Keratinocyte (primary cell): ENCODE measurements around the gene MVP. TPM values are rescaled to one million over a fixed set of nuclear protein-coding genes. Genes with fewer than 3 reads are reported as not detected.

Experiments used
- DNase-seq: peaks from one replicate; pipeline ENCODE4 v3.0.0-alpha.2; 2011; ENCODE audit warnings: low read depth, missing footprints, low spot score
- FAIRE-seq: peaks from 2 replicates; lab custom pipeline; 2011; peaks lifted over from hg19 to GRCh38; lab: Jason Lieb, UNC
- H2AFZ ChIP-seq: 2 replicates; pipeline ENCODE4 v1.6.0; 2012; ENCODE audit warnings: low read length, control low read depth, inconsistent platforms; ENCODE audit not compliant: control insufficient read depth
- H3K27ac ChIP-seq: 2 replicates; pipeline ENCODE4 v1.5.1; 2011; ENCODE audit warnings: low read length; ENCODE audit not compliant: control insufficient read depth, insufficient read depth
- H3K27me3 ChIP-seq: 3 replicates; pipeline ENCODE4 v1.6.0; 2011; ENCODE audit warnings: low read length; ENCODE audit not compliant: control insufficient read depth, insufficient read depth; ENCODE audit errors: extremely low read depth
- H3K36me3 ChIP-seq, 2 experiments: 2 replicates in 1 of 2; 3 replicates in 1 of 2; pipeline ENCODE4 v1.5.1; 2011; ENCODE audit warnings: low read length in 2 of 2, mild to moderate bottlenecking in 1 of 2; ENCODE audit not compliant: control insufficient read depth in 2 of 2, insufficient read depth in 2 of 2; ENCODE audit errors: extremely low read depth in 1 of 2
- H3K4me1 ChIP-seq: 3 replicates; pipeline ENCODE4 v1.5.1; 2011; ENCODE audit warnings: low read length; ENCODE audit not compliant: control insufficient read depth, insufficient read depth; ENCODE audit errors: extremely low read depth
- H3K4me2 ChIP-seq: 3 replicates; pipeline ENCODE4 v1.6.0; 2011; ENCODE audit warnings: low read depth, low read length; ENCODE audit not compliant: control insufficient read depth, insufficient read depth; ENCODE audit errors: extremely low read depth
- H3K4me3 ChIP-seq, 3 experiments: fragments of 200-600 bp in 1 of 3; sonication (generic) in 1 of 3; 2 replicates in 2 of 3; 3 replicates in 1 of 3; pipeline ENCODE4 v1.5.1; 2011 to 2016; ENCODE audit warnings: low read length in 3 of 3, mild to moderate bottlenecking in 3 of 3, control low read depth in 2 of 3, inconsistent platforms in 1 of 3, low read depth in 1 of 3, mixed read lengths in 1 of 3, mixed run types in 1 of 3, moderate library complexity in 1 of 3; ENCODE audit not compliant: control insufficient read depth in 2 of 3, insufficient read depth in 2 of 3; ENCODE audit errors: extremely low read depth in 1 of 3
- H3K79me2 ChIP-seq: 2 replicates; pipeline ENCODE4 v1.6.0; 2012; ENCODE audit warnings: low read length; ENCODE audit not compliant: control insufficient read depth, insufficient read depth
- H3K9ac ChIP-seq: 3 replicates; pipeline ENCODE4 v1.6.0; 2011; ENCODE audit warnings: low read length; ENCODE audit not compliant: control insufficient read depth, insufficient read depth; ENCODE audit errors: extremely low read depth
- H3K9me1 ChIP-seq: 3 replicates; pipeline ENCODE4 v1.6.0; 2011; ENCODE audit warnings: low read length; ENCODE audit not compliant: control insufficient read depth, insufficient read depth; ENCODE audit errors: extremely low read depth
- H3K9me3 ChIP-seq: 2 replicates; pipeline ENCODE4 v1.5.1; 2012; ENCODE audit warnings: low read depth, low read length; ENCODE audit not compliant: control insufficient read depth
- H4K20me1 ChIP-seq: 3 replicates; pipeline ENCODE4 v1.6.0; 2011; ENCODE audit warnings: low read length; ENCODE audit not compliant: control insufficient read depth, insufficient read depth; ENCODE audit errors: extremely low read depth
- CTCF ChIP-seq, 3 experiments: IDR thresholded peaks in 1 of 3; conservative IDR thresholded peaks in 1 of 3; optimal IDR thresholded peaks in 1 of 3; 2 replicates in 2 of 3; 3 replicates in 1 of 3; pipeline versions ENCODE3 to v1.5.1; 2011; ENCODE audit warnings: low read length in 3 of 3, mild to moderate bottlenecking in 3 of 3, moderate library complexity in 2 of 3, control low read depth in 1 of 3, inconsistent platforms in 1 of 3; ENCODE audit not compliant: insufficient read depth in 2 of 3; ENCODE audit errors: extremely low read depth in 1 of 3
- EZH2 ChIP-seq: IDR thresholded peaks from one replicate; pipeline ENCODE4 v1.6.1; 2012; ENCODE audit warnings: inconsistent platforms, mild to moderate bottlenecking, low read length, moderate library complexity
- dilution Hi-C: fragments of 300-500 bp; cut with MboI; formaldehyde crosslinking; loops from one replicate; pipeline ENCODE4 v1.7.0; 2020; ENCODE audit warnings: low sequenced_read_pairs; ENCODE audit not compliant: extremely low pct_ligation_motif_present
- polyA plus RNA-seq, 5 experiments: library from polyadenylated mRNA; depleted of rRNA in 3 of 5; stranded (reverse) in 3 of 5; stranded (forward) in 1 of 5; unstranded in 1 of 5; fragments of >200 nt; gene quantifications; 1 replicate in 1 of 5; 2 replicates in 3 of 5; 3 replicates in 1 of 5; pipeline versions ENCODE4 v1.2.1 to v1.2.3, GENCODE V29; 2011 to 2012; ENCODE audit warnings: missing spikeins in 2 of 5, low read depth in 1 of 5, low replicate concordance in 1 of 5

The MVP gene
- polyA plus RNA-seq, 1 donor (not counting 4 experiments of a cell fraction or from before 2014, with no cell fraction given), result 148 TPM

- H3K4me1 ChIP-seq, result peaks cover 4% of the 10 kb centered on the region
- H4K20me1 ChIP-seq, result no peaks in the 10 kb centered on the region
- no peak overlapping the region for H3K4me2 ChIP-seq
- H3K27ac ChIP-seq, result no peak overlapping the region
- H3K27me3 ChIP-seq, result no peaks in the 10 kb centered on the region
- H2AFZ ChIP-seq, result no peak overlapping the region
- no peaks in the 10 kb centered on the region for H3K9me3 ChIP-seq
- dilution Hi-C loops, result no loop called here
- H3K4me3 ChIP-seq, result no peak overlapping the region
- no peak for DNase-seq
- FAIRE-seq, result no peak
- TF ChIP-seq EZH2, result no peak
- TF ChIP-seq CTCF (optimal IDR thresholded peaks at IDR 0.05 in 1 of 3, IDR thresholded peaks at IDR 0.05 in 1 of 3, conservative IDR thresholded peaks at IDR 0.05 in 1 of 3; ENCODE audit: extremely low read depth in 1 of 3, insufficient read depth in 2 of 3, low read length in 3 of 3), result no peak
- peaks cover 2% of the 10 kb centered on the region for H3K9me1 ChIP-seq
- H3K36me3 ChIP-seq, result peaks cover 9 to 13% of the 10 kb centered on the region in 2 experiments
- no peak overlapping the region for H3K9ac ChIP-seq
- peaks cover 8% of the 10 kb centered on the region for H3K79me2 ChIP-seq
Observed at GRCh38 chr16:29858149-29858849, 38.0 kb downstream of the MVP start.

- no peaks in the 10 kb centered on the region for H3K9me3 ChIP-seq
- no peak overlapping the region for H3K4me3 ChIP-seq
- H3K27ac ChIP-seq, result no peak overlapping the region
- H3K4me1 ChIP-seq, result peaks cover 6% of the 10 kb centered on the region
- peaks cover 9 to 13% of the 10 kb centered on the region in 2 experiments for H3K36me3 ChIP-seq
- no peak overlapping the region for H3K9ac ChIP-seq
- peaks cover 8% of the 10 kb centered on the region for H3K79me2 ChIP-seq
- H4K20me1 ChIP-seq, result no peaks in the 10 kb centered on the region
- H3K27me3 ChIP-seq, result no peaks in the 10 kb centered on the region
- DNase-seq (no peak), FAIRE-seq (no peak)
- dilution Hi-C loops, result no loop called here
- H2AFZ ChIP-seq, result no peak overlapping the region
- H3K4me2 ChIP-seq, result no peak overlapping the region
- peaks cover 2% of the 10 kb centered on the region for H3K9me1 ChIP-seq
- TF ChIP-seq CTCF (optimal IDR thresholded peaks at IDR 0.05 in 1 of 3, IDR thresholded peaks at IDR 0.05 in 1 of 3, conservative IDR thresholded peaks at IDR 0.05 in 1 of 3; ENCODE audit: extremely low read depth in 1 of 3, insufficient read depth in 2 of 3, low read length in 3 of 3) (no peak), EZH2 (no peak)
Observed at GRCh38 chr16:29858974-29859373, 38.7 kb downstream of the MVP start.
